Activated T-cell treated with anti-CD3 and anti-CD28 coated beads, Interleukin-2, amount 50 U/mL, for 24 hours (primary cell): ENCODE measurements around the gene RUNDC1.
"Not testable (repeated sequence)": the region's sequence is repeated elsewhere in the genome, so short reads cannot be mapped to it uniquely, and the experiment has no call there.

Source experiments
- DNase-seq: peaks from one replicate; pipeline ENCODE4 v3.0.0-alpha.2; 2020
- H3K27ac Mint-ChIP-seq: 2 replicates; pipeline ENCODE4 v1.8.0; 2020; ENCODE audit warnings: mild to moderate bottlenecking, mixed read lengths
- H3K27me3 Mint-ChIP-seq: 2 replicates; pipeline ENCODE4 v1.8.0; 2020; ENCODE audit warnings: mixed read lengths
- H3K36me3 Mint-ChIP-seq: 2 replicates; pipeline ENCODE4 v1.8.0; 2020; ENCODE audit warnings: low read depth, mixed read lengths
- H3K4me1 Mint-ChIP-seq: 2 replicates; pipeline ENCODE4 v1.8.0; 2020; ENCODE audit warnings: low read depth, mixed read lengths
- H3K4me3 Mint-ChIP-seq: 2 replicates; pipeline ENCODE4 v1.8.0; 2020; ENCODE audit warnings: mild to moderate bottlenecking, moderate library complexity, mixed read lengths
- H3K9me3 Mint-ChIP-seq: 2 replicates; pipeline ENCODE4 v1.8.0; 2020; ENCODE audit warnings: mixed read lengths

The RUNDC1 gene

GRCh38 chr17:42980274-42980765 is at the start of gene RUNDC1:
RUNDC1 (plus strand) TSS chr17:42980565; CDS start chr17:42980577, 12 bp downstream.
- peaks cover 42% of the 10 kb centered on the region for H3K36me3 Mint-ChIP-seq
- peak; percentile 95 for DNase-seq
- no peaks in the 10 kb centered on the region for H3K27me3 Mint-ChIP-seq
- H3K4me3 Mint-ChIP-seq: peak within 1 kb of the TSS; percentile 99
- no peaks in the 10 kb centered on the region for H3K9me3 Mint-ChIP-seq
- peak within 1 kb of the TSS; percentile 99 for H3K27ac Mint-ChIP-seq
- peaks cover 42% of the 10 kb centered on the region for H3K4me1 Mint-ChIP-seq

DNA sequence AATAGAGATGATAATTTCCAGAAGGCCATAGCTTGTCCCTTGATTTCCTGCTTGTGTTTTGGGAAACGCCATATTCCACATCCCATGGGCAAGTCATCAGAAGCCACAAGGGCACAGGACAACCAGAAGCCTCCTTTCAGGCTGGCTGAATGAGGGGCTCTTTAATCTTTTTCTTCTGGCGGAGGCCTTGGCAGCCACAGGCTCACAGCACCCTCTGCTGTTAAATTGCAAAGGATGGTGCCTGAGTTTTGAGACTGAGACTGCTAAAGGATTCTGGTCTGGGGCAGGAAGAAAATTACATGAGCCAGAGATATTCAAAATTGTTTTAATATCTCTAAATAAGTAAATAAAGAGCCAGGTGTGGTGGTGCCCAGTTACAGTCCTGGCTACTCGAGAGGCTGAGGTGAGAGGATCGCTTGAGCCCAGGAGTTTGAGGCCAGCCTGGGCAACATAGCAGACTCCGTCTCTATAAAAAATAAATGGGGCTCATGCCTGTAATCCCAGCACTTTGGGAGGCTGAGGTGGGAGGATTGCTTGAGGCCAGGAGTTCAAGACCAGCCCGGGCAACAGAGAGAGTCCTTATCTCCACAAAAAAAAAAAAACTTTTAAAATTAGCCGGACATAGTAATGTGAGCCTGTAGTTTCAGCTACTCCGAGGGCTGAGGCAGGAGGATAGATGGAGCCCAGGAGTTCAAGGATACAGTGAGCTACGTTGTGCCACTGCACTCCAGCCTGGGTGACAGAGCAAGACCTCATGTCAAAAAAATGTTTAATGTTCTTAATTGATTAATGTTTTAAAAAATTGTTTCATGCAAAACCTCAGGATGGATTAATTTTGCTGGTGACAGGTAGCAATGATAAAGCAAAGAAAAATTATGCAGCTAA is 42.4 kb upstream of the RUNDC1 start:
- Mint-ChIP-seq H3K9me3 (no peaks in the 10 kb centered on the region), H3K4me1 (no peaks in the 10 kb centered on the region), H3K36me3 (no peaks in the 10 kb centered on the region), H3K4me3 (no peak overlapping the region), H3K27ac (no peak overlapping the region), H3K27me3 (peaks cover 16% of the 10 kb centered on the region)
- DNase-seq: peak; percentile 42

DNA sequence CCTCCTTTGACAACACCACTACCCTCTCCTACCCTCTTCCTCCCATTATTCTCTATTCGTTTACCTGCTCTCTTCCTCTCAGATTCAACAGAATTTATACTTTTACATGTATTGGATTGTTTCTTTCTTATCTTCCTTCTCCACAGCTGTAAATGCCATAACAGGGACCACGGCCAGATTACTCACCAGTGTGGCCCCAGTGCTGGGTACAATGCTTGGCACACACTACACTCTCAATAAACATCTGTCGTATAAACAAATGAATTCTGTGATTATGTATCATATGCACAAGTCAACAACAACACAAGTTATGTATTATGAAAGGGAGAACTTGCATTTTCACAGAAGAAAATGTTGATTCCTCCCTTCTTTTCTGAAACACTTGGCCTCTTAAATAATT is 36.2 kb upstream of the RUNDC1 start:
- H3K27ac Mint-ChIP-seq: no peak overlapping the region
- H3K36me3 Mint-ChIP-seq: peaks cover 20% of the 10 kb centered on the region
- no peak overlapping the region for H3K4me3 Mint-ChIP-seq
- no peaks in the 10 kb centered on the region for H3K9me3 Mint-ChIP-seq
- no peaks in the 10 kb centered on the region for H3K4me1 Mint-ChIP-seq
- DNase-seq: no peak
- H3K27me3 Mint-ChIP-seq: peaks cover 4% of the 10 kb centered on the region

- H3K27ac Mint-ChIP-seq: no peak overlapping the region
- H3K4me1 Mint-ChIP-seq: no peaks in the 10 kb centered on the region
- no peak for DNase-seq
- no peaks in the 10 kb centered on the region for H3K27me3 Mint-ChIP-seq
- H3K4me3 Mint-ChIP-seq: no peak overlapping the region
- H3K9me3 Mint-ChIP-seq: no peaks in the 10 kb centered on the region
- peaks cover 46% of the 10 kb centered on the region for H3K36me3 Mint-ChIP-seq
Measured at GRCh38 chr17:42946812-42947211, 33.6 kb upstream of the RUNDC1 start.

DNA sequence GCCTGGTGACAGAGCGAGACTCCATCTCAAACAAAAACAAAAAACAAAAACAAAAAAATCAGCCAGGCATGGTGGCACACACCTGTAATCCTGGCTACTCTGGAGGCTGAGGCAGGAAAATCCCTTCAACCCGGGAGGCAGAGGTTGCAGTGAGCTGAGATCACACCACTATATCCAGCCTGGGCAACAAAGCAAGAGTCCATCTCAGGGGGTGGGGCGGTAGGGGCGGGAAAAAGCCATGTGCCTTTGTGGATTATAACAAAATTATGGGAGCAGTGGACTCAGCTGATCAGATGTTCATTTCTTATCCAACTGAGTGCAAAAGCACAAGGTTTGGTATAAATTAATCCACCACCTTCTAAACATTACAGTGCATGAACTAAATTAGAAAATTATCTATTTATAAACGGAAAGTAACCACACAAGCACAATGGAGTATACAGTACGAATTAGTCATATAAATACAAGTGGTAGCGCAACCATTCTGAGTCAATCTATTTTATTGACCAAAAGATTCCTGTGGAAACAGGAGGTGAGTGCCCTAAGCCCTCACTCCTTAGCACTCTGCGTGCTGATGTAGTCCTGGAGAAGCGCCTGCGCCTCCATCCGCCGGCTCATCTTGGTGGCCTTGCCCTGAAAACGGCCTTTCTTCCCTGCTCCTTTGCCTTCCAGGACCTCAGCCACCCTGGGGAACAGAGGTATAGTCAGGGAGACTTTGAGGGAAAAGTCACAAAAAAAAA is 30.2 kb upstream of the RUNDC1 start:
- DNase-seq: no peak
- Mint-ChIP-seq H3K36me3 (peaks cover 78% of the 10 kb centered on the region), H3K27me3 (no peaks in the 10 kb centered on the region), H3K27ac (peak overlapping the region; percentile 8), H3K4me1 (no peaks in the 10 kb centered on the region), H3K9me3 (no peaks in the 10 kb centered on the region), H3K4me3 (no peak overlapping the region)

GRCh38 chr17:42953669-42954068 is 26.7 kb upstream of the RUNDC1 start:
- Mint-ChIP-seq H3K4me1 (peaks cover 2% of the 10 kb centered on the region), H3K36me3 (peaks cover 90% of the 10 kb centered on the region), H3K27ac (peak overlapping the region; percentile 65), H3K4me3 (no peak overlapping the region), H3K27me3 (no peaks in the 10 kb centered on the region), H3K9me3 (no peaks in the 10 kb centered on the region)
- DNase-seq: no peak

- Mint-ChIP-seq H3K36me3 (peaks cover 50% of the 10 kb centered on the region), H3K27ac (peak within 1 kb of the TSS; percentile 98), H3K27me3 (no peaks in the 10 kb centered on the region), H3K4me3 (peak within 1 kb of the TSS; percentile 98), H3K9me3 (no peaks in the 10 kb centered on the region), H3K4me1 (peaks cover 27% of the 10 kb centered on the region)
- peak; percentile 89 for DNase-seq
Measured at GRCh38 chr17:42964161-42964932, 16.0 kb upstream of the RUNDC1 start, which contains the start of gene AARSD1. AARSD1 (minus strand) TSS chr17:42964454; CDS start chr17:42964440, 14 bp downstream.

GRCh38 chr17:42967925-42968324 is 12.4 kb upstream of the RUNDC1 start:
- H3K4me3 Mint-ChIP-seq: no peak overlapping the region
- no peak overlapping the region for H3K27ac Mint-ChIP-seq
- DNase-seq: no peak
- H3K27me3 Mint-ChIP-seq: no peaks in the 10 kb centered on the region
- H3K36me3 Mint-ChIP-seq: peaks cover 16% of the 10 kb centered on the region
- H3K9me3 Mint-ChIP-seq: no peaks in the 10 kb centered on the region
- peaks cover 12% of the 10 kb centered on the region for H3K4me1 Mint-ChIP-seq

DNA sequence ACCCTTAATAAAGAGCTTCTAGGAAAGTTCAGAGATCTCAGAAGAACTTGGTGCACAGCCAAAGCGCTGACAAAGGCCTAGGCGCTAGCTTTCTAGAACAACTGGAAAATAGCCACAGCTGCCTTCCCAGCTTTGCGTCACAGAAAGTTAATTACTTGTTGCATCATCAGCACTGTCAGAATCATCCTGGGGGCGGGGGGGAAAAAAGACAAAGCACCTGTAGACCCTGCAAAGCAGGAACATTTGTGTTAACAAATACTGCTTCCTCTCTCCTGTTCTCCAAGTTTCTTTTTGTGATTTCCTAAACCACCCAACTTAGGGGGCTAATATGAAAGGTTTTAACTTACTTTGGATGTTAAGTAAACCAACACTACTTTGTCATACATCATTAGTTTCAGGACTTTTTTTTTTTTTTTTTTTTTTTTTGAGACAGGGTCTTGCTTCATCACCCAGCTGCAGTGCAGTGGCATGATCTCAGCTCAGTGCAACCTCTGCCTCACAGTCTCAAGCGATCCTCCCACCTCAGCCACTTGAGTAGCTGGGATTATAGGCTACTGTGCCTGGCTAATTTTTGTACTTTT is 11.3 kb upstream of the RUNDC1 start:
- Mint-ChIP-seq H3K4me3 (no peak overlapping the region), H3K27me3 (no peaks in the 10 kb centered on the region), H3K9me3 (no peaks in the 10 kb centered on the region), H3K36me3 (peaks cover 6% of the 10 kb centered on the region), H3K4me1 (peaks cover 5% of the 10 kb centered on the region), H3K27ac (no peak overlapping the region)
- DNase-seq: no peak

DNA sequence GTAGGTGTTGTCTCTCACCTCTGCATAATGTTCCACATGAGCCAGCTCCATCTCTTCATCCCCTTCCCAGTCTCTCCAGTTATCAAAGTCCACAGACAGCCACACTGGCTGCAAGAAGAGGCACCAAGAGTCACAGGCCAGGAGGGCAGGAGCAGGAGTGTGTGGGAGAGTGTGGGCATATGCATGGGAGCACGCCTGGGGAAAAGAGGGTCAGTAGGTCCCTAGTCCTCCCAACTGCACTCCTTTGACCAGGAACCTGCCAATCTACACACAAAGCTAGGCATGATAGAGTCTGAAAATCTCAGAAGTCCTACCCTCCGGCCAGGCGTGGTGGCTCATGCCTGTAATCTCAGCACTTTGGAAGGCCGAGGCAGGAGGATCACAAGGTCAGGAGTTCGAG is 8.8 kb upstream of the RUNDC1 start:
- no peaks in the 10 kb centered on the region for H3K9me3 Mint-ChIP-seq
- H3K4me3 Mint-ChIP-seq: no peak overlapping the region
- no peaks in the 10 kb centered on the region for H3K27me3 Mint-ChIP-seq
- H3K4me1 Mint-ChIP-seq: no peaks in the 10 kb centered on the region
- no peak overlapping the region for H3K27ac Mint-ChIP-seq
- H3K36me3 Mint-ChIP-seq: no peaks in the 10 kb centered on the region
- DNase-seq: no peak

DNA sequence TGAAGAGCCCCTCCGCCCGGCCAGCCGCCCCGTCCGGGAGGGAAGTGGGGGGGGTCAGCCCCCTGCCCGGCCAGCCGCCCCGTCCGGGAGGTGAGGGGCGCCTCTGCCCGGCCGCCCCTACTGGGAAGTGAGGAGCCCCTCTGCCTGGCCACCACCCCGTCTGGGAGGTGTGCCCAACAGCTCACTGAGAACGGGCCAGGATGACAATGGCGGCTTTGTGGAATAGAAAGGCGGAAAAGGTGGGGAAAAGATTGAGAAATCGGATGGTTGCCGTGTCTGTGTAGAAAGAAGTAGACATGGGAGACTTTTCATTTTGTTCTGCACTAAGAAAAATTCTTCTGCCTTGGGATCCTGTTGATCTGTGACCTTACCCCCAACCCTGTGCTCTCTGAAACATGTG is 7.0 kb upstream of the RUNDC1 start:
- H3K9me3 Mint-ChIP-seq, H3K4me3 Mint-ChIP-seq, H3K27me3 Mint-ChIP-seq, DNase-seq, H3K4me1 Mint-ChIP-seq, H3K27ac Mint-ChIP-seq, H3K36me3 Mint-ChIP-seq: not testable (repeated sequence)

- peaks cover 13% of the 10 kb centered on the region for H3K4me1 Mint-ChIP-seq
- peaks cover 3% of the 10 kb centered on the region for H3K36me3 Mint-ChIP-seq
- no peak overlapping the region for H3K4me3 Mint-ChIP-seq
- no peak for DNase-seq
- no peaks in the 10 kb centered on the region for H3K9me3 Mint-ChIP-seq
- no peaks in the 10 kb centered on the region for H3K27me3 Mint-ChIP-seq
- H3K27ac Mint-ChIP-seq: no peak overlapping the region
Measured at GRCh38 chr17:42975265-42975664, 5.1 kb upstream of the RUNDC1 start.

GRCh38 chr17:42975701-42976100 is 4.7 kb upstream of the RUNDC1 start:
- not testable (repeated sequence) for H3K4me3 Mint-ChIP-seq, DNase-seq, H3K9me3 Mint-ChIP-seq, H3K27ac Mint-ChIP-seq, H3K36me3 Mint-ChIP-seq, H3K27me3 Mint-ChIP-seq
- H3K4me1 Mint-ChIP-seq: peaks cover 15% of the 10 kb centered on the region
